BJ (cell line): ENCODE results near the gene KLHL1. TPM values are rescaled to one million over a fixed set of nuclear protein-coding genes. Genes with fewer than 3 reads are reported as not detected.

ENCODE experiments used
- CTCF ChIA-PET: fragments of 350-600 bp; formaldehyde crosslinking; extraction: SDS; loops from one replicate; lab custom pipeline; 2021; ENCODE audit warnings: antibody characterized with exemption, inconsistent platforms; lab: Yijun Ruan, JAX
- POLR2A ChIA-PET: fragments of 300-600 bp; sonication (Branson Sonifier 250); formaldehyde crosslinking; extraction: SDS; loops from one replicate; lab custom pipeline; 2021; ENCODE audit warnings: antibody characterized with exemption; lab: Charles Lee
- DNase-seq: peaks from one replicate; pipeline ENCODE4 v3.0.0-alpha.2; 2011; ENCODE audit warnings: low read depth
- H3K27me3 ChIP-seq: 2 replicates; pipeline ENCODE4 v1.6.0; 2011; ENCODE audit warnings: low read length; ENCODE audit not compliant: control insufficient read depth, insufficient read depth
- H3K36me3 ChIP-seq: 2 replicates; pipeline ENCODE4 v1.5.1; 2011; ENCODE audit warnings: low read length; ENCODE audit not compliant: control insufficient read depth, insufficient read depth
- H3K4me3 ChIP-seq: 2 replicates; pipeline ENCODE4 v1.5.1; 2011; ENCODE audit warnings: low read depth, mild to moderate bottlenecking, control low read depth, low read length
- CTCF ChIP-seq: IDR thresholded peaks from 2 replicates; pipeline ENCODE4 v1.5.1; 2011; ENCODE audit warnings: low read depth, mild to moderate bottlenecking, control low read depth, inconsistent platforms, low read length, moderate library complexity; ENCODE audit not compliant: insufficient read depth
- polyA plus RNA-seq: library from polyadenylated mRNA; depleted of rRNA; stranded (reverse); fragments of >200 nt; gene quantifications from 2 replicates; pipeline ENCODE4 v1.2.3, GENCODE V29; 2011

Gene KLHL1
- polyA plus RNA-seq, 1 experiment = not detected

GRCh38 chr13:69704311-69704710 lies 403.9 kb downstream of the KLHL1 start:
- POLR2A ChIA-PET = no interaction called here
- H3K36me3 ChIP-seq = no peaks in the 10 kb centered on the region
- no peak for DNase-seq
- TF ChIP-seq CTCF = no peak
- CTCF ChIA-PET = no interaction called here
- H3K4me3 ChIP-seq = no peak overlapping the region
- no peaks in the 10 kb centered on the region for H3K27me3 ChIP-seq

GRCh38 chr13:69690999-69691398 lies 417.3 kb downstream of the KLHL1 start:
- ChIA-PET CTCF (no interaction called here), POLR2A (no interaction called here)
- TF ChIP-seq CTCF = no peak
- H3K4me3 ChIP-seq = no peak overlapping the region
- H3K36me3 ChIP-seq = no peaks in the 10 kb centered on the region
- DNase-seq = no peak
- H3K27me3 ChIP-seq = no peaks in the 10 kb centered on the region

- no peaks in the 10 kb centered on the region for H3K36me3 ChIP-seq
- DNase-seq = no peak
- ChIA-PET CTCF (no interaction called here), POLR2A (no interaction called here)
- no peak overlapping the region for H3K4me3 ChIP-seq
- H3K27me3 ChIP-seq = no peaks in the 10 kb centered on the region
- no peak for TF ChIP-seq CTCF
These were observed 424.1 kb downstream of the KLHL1 start for GRCh38 chr13:69683921-69684686.

- ChIA-PET POLR2A (no interaction called here), CTCF (no interaction called here)
- Histone ChIP-seq H3K4me3 (no peak overlapping the region), H3K36me3 (no peaks in the 10 kb centered on the region), H3K27me3 (no peaks in the 10 kb centered on the region)
- no peak for TF ChIP-seq CTCF
- no peak for DNase-seq
These were observed 426.5 kb downstream of the KLHL1 start for GRCh38 chr13:69681722-69682121.

GRCh38 chr13:69677343-69677742 lies 430.9 kb downstream of the KLHL1 start:
- H3K4me3 ChIP-seq = no peak overlapping the region
- POLR2A ChIA-PET = no interaction called here
- DNase-seq = no peak
- H3K27me3 ChIP-seq = no peaks in the 10 kb centered on the region
- TF ChIP-seq CTCF = no peak
- CTCF ChIA-PET = no interaction called here
- no peaks in the 10 kb centered on the region for H3K36me3 ChIP-seq
